Esophagus muscularis mucosa (tissue), 4 donors: ENCODE data around the gene GOPC. TPM values are rescaled to one million over a fixed set of nuclear protein-coding genes. Genes with fewer than 3 reads are reported as not detected.

Experiments used
- DNase-seq: peaks from one replicate; pipeline ENCODE4 v3.0.0-alpha.2; 2017; ENCODE audit errors: extremely low spot score
- H3K27ac ChIP-seq, 4 donors: fragments of 200-600 bp; sonication (generic); replicated peaks in 1 of 4; 1 replicate in 3 of 4; 2 replicates in 1 of 4; pipeline ENCODE4 v1.5.1; 2016 to 2019; ENCODE audit warnings: mild to moderate bottlenecking in 1 of 4
- H3K27me3 ChIP-seq, 4 donors: fragments of 200-600 bp; sonication (generic); one replicate each; pipeline versions ENCODE4 v1.5.1 to v1.6.0; 2016 to 2019
- H3K36me3 ChIP-seq, 4 donors: fragments of 200-600 bp; sonication (generic); one replicate each; pipeline ENCODE4 v1.5.1; 2016 to 2019
- H3K4me1 ChIP-seq, 4 donors: fragments of 200-600 bp; sonication (generic); one replicate each; pipeline ENCODE4 v1.5.1; 2016 to 2019
- H3K4me3 ChIP-seq, 4 donors: fragments of 200-600 bp; sonication (generic); 1 replicate in 2 of 4; 2 replicates in 2 of 4; pipeline ENCODE4 v1.5.1; 2016 to 2019; ENCODE audit warnings: mild to moderate bottlenecking in 4 of 4, moderate library complexity in 1 of 4
- H3K9me3 ChIP-seq, 4 donors: fragments of 200-600 bp; sonication (generic); 1 replicate in 3 of 4; 2 replicates in 1 of 4; pipeline ENCODE4 v1.5.1; 2016 to 2019
- CTCF ChIP-seq, 3 experiments: fragments of 200-600 bp in 2 of 3; fragments of 450-650 bp in 1 of 3; sonication (generic) in 2 of 3; IDR thresholded peaks; one replicate each; pipeline ENCODE4 v1.5.1; 2017 to 2019; ENCODE audit warnings: antibody characterized with exemption in 3 of 3, mild to moderate bottlenecking in 2 of 3, moderate library complexity in 1 of 3
- EP300 ChIP-seq: sonication (generic); formaldehyde crosslinking; IDR thresholded peaks from one replicate; pipeline ENCODE4 v1.6.1; 2017; ENCODE audit warnings: antibody characterized with exemption
- POLR2A ChIP-seq: fragments of 450-650 bp; IDR thresholded peaks from one replicate; pipeline ENCODE4 v1.6.1; 2017; ENCODE audit warnings: antibody characterized with exemption, moderate library complexity, mild to moderate bottlenecking, low read depth
- POLR2AphosphoS5 ChIP-seq, 2 donors: sonication (generic); formaldehyde crosslinking; IDR thresholded peaks; one replicate each; pipeline ENCODE4 v1.6.1; 2017; ENCODE audit warnings: antibody characterized with exemption in 2 of 2
- WGBS: methylation state at CpG from one replicate; pipeline ENCODE4 v1.1.5; 2018; 5-methylcytosine and 5-hydroxymethylcytosine counted together
- intact Hi-C: fragments of 100-400 bp; cut with DNase I; formaldehyde crosslinking; loops from one replicate; pipeline ENCODE4 v1.15.1; 2023
- total RNA-seq, 4 donors: library from RNA; depleted of rRNA; stranded (reverse); fragments of >200 nt; gene quantifications; one replicate each; pipeline versions ENCODE4 v1.1.0 to v1.2.1, GENCODE V29; 2016

Gene GOPC
- total RNA-seq, 4 donors from 2014 or later = 18.8 to 25.7 (median 22.8) TPM

GRCh38 chr6:117542493-117542892 lies 59.8 kb downstream of the GOPC start:
- WGBS = 92% methylated on average over 3 of the region's 3 CpGs
- no peak overlapping the region for H3K4me3 ChIP-seq
- no peaks in the 10 kb centered on the region for H3K27me3 ChIP-seq
- peaks cover 0 to 68% (median 40%) of the 10 kb centered on the region in 4 donors for H3K36me3 ChIP-seq
- H3K27ac ChIP-seq = no peak overlapping the region
- H3K4me1 ChIP-seq = peaks cover 0 to under 1% (median 0%) of the 10 kb centered on the region in 4 donors
- DNase-seq = no peak
- no peak for TF ChIP-seq POLR2A
- TF ChIP-seq CTCF (IDR thresholded peaks at IDR 0.05) = no peak
- no peak for TF ChIP-seq POLR2AphosphoS5 (IDR thresholded peaks at IDR 0.05)
- TF ChIP-seq EP300 = no peak
- intact Hi-C loops = no loop called here
- H3K9me3 ChIP-seq = no peaks in the 10 kb centered on the region

GRCh38 chr6:117540670-117541069 lies 61.6 kb downstream of the GOPC start:
- WGBS = 87% methylated on average over 8 of the region's 8 CpGs
- TF ChIP-seq POLR2AphosphoS5 (IDR thresholded peaks at IDR 0.05) (no peak), POLR2A (no peak), EP300 (no peak), CTCF (IDR thresholded peaks at IDR 0.05) (no peak)
- no peak overlapping the region for H3K27ac ChIP-seq
- no peak for DNase-seq
- intact Hi-C loops = no loop called here
- H3K4me1 ChIP-seq = no peaks in the 10 kb centered on the region
- no peaks in the 10 kb centered on the region for H3K9me3 ChIP-seq
- no peaks in the 10 kb centered on the region for H3K27me3 ChIP-seq
- H3K4me3 ChIP-seq = no peak overlapping the region
- peaks cover 0 to 55% (median 38%) of the 10 kb centered on the region in 4 donors for H3K36me3 ChIP-seq

GRCh38 chr6:117538615-117539014 lies 63.7 kb downstream of the GOPC start:
- Histone ChIP-seq H3K4me3 (no peak overlapping the region), H3K27me3 (no peaks in the 10 kb centered on the region), H3K9me3 (no peaks in the 10 kb centered on the region), H3K36me3 (peaks cover 0 to 43% (median 30%) of the 10 kb centered on the region in 4 donors), H3K4me1 (no peaks in the 10 kb centered on the region), H3K27ac (no peak overlapping the region)
- no peak for TF ChIP-seq POLR2AphosphoS5 (IDR thresholded peaks at IDR 0.05)
- TF ChIP-seq POLR2A = no peak
- TF ChIP-seq EP300 = no peak
- TF ChIP-seq CTCF (IDR thresholded peaks at IDR 0.05) = no peak
- intact Hi-C loops = no loop called here
- DNase-seq = no peak
- 92% methylated on average over 9 of the region's 9 CpGs for WGBS

GRCh38 chr6:117536317-117536716 lies 66.0 kb downstream of the GOPC start:
- no peak for DNase-seq
- Histone ChIP-seq H3K36me3 (peaks cover 0 to 33% (median 22%) of the 10 kb centered on the region in 4 donors), H3K27me3 (no peaks in the 10 kb centered on the region), H3K27ac (no peak overlapping the region), H3K4me1 (no peaks in the 10 kb centered on the region), H3K9me3 (no peaks in the 10 kb centered on the region), H3K4me3 (no peak overlapping the region)
- WGBS = 85% methylated on average over 4 of the region's 4 CpGs
- intact Hi-C loops = no loop called here
- no peak for TF ChIP-seq EP300
- no peak for TF ChIP-seq POLR2A
- TF ChIP-seq POLR2AphosphoS5 (IDR thresholded peaks at IDR 0.05) = no peak
- no peak for TF ChIP-seq CTCF (IDR thresholded peaks at IDR 0.05)

GRCh38 chr6:117534974-117535373 lies 67.3 kb downstream of the GOPC start:
- no peaks in the 10 kb centered on the region for H3K4me1 ChIP-seq
- peaks cover 0 to 21% (median 12%) of the 10 kb centered on the region in 4 donors for H3K36me3 ChIP-seq
- no peak overlapping the region for H3K4me3 ChIP-seq
- H3K9me3 ChIP-seq = no peaks in the 10 kb centered on the region
- no peak for DNase-seq
- intact Hi-C loops = no loop called here
- no peak overlapping the region for H3K27ac ChIP-seq
- TF ChIP-seq POLR2AphosphoS5 (IDR thresholded peaks at IDR 0.05) (no peak), POLR2A (no peak), CTCF (IDR thresholded peaks at IDR 0.05) (no peak), EP300 (no peak)
- H3K27me3 ChIP-seq = no peaks in the 10 kb centered on the region
- 75% methylated on average over 3 of the region's 3 CpGs for WGBS
